Measurements from ENCODE around the gene ADGRF1.

DNA sequence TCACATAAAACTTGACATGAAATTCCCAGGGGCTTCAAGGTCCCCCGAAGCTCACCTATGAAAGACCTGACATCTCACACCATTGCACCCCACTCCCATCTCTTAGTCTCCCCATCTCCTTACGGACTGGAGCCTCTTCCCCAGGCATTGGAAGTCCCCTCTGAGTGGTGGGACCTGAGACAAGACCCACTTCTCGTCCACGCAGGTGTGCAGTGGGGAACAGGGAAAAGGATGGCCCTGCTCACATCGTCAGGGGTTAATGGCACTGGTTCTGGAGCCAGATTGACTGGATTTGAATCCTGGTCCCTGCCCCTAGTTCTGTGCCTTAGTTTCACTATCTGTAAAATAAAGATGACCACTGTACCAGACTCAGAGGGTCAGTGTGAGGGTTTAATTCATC is 15.5 kb downstream of the ADGRF1 start:
- TF ChIP-seq, protein P1, sequence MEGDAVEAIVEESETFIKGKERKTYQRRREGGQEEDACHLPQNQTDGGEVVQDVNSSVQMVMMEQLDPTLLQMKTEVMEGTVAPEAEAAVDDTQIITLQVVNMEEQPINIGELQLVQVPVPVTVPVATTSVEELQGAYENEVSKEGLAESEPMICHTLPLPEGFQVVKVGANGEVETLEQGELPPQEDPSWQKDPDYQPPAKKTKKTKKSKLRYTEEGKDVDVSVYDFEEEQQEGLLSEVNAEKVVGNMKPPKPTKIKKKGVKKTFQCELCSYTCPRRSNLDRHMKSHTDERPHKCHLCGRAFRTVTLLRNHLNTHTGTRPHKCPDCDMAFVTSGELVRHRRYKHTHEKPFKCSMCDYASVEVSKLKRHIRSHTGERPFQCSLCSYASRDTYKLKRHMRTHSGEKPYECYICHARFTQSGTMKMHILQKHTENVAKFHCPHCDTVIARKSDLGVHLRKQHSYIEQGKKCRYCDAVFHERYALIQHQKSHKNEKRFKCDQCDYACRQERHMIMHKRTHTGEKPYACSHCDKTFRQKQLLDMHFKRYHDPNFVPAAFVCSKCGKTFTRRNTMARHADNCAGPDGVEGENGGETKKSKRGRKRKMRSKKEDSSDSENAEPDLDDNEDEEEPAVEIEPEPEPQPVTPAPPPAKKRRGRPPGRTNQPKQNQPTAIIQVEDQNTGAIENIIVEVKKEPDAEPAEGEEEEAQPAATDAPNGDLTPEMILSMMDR (IDR thresholded peaks at IDR 0.05), result no peak
- TF ChIP-seq POLR2AphosphoS5 (IDR thresholded peaks at IDR 0.05), result no peak

Data from prostate gland (tissue), 2 donors.